ENCODE data around the gene DRD2.

DNA sequence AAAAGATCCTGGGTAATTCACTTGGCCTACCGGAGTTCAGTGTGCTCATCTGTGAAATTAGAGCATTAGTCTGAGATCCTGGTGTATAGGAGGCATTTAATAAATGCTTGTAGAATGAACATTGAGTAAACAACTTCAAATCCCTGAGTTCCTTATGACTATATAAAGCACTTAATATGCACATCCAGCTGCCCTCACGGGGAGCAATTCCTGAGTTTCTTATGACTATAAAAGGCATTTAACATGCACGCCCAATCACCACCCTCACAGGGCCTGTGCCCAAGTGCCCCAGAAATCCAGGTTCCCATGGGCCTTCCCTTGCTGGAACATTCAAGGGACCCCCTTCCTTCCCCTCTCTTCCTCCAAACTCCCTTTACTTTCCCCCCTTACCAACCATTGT lies 13.6 kb downstream of the DRD2 start:
- TF ChIP-seq, protein P1, sequence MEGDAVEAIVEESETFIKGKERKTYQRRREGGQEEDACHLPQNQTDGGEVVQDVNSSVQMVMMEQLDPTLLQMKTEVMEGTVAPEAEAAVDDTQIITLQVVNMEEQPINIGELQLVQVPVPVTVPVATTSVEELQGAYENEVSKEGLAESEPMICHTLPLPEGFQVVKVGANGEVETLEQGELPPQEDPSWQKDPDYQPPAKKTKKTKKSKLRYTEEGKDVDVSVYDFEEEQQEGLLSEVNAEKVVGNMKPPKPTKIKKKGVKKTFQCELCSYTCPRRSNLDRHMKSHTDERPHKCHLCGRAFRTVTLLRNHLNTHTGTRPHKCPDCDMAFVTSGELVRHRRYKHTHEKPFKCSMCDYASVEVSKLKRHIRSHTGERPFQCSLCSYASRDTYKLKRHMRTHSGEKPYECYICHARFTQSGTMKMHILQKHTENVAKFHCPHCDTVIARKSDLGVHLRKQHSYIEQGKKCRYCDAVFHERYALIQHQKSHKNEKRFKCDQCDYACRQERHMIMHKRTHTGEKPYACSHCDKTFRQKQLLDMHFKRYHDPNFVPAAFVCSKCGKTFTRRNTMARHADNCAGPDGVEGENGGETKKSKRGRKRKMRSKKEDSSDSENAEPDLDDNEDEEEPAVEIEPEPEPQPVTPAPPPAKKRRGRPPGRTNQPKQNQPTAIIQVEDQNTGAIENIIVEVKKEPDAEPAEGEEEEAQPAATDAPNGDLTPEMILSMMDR (IDR thresholded peaks at IDR 0.05; ENCODE audit: insufficient read depth, low read length, poor library complexity, severe bottlenecking) = no peak
- no peak for TF ChIP-seq EZH2phosphoT487 (conservative IDR thresholded peaks at IDR 0.05; ENCODE audit: low read length)
